Measurements from ENCODE around the gene RACGAP1. TPM values are rescaled to one million over a fixed set of nuclear protein-coding genes. Genes with fewer than 3 reads are reported as not detected.

The RACGAP1 gene
- total and polyA plus RNA-seq, 12 donors, result 1.0 to 17.8 (median 3.9) TPM

DNA sequence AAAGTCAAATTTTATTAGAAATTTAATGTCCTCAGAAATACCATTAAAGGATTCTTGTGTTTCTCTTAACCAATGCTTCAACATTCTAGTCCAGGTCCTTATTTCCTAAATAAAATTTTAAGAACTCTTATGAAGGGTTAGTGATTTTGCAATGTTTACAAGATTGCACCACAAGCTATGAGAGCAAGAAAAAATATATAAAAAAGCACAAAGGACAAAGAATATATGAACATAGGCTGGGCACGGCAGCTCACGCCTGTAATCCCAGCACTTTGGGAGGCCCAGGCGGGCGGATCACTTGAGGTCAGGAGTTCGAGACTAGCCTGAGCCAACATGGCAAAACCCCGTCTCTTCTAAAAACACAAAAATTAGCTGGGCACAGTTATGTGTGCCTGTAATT lies 7.7 kb downstream of the RACGAP1 start:
- TF ChIP-seq, protein P1, sequence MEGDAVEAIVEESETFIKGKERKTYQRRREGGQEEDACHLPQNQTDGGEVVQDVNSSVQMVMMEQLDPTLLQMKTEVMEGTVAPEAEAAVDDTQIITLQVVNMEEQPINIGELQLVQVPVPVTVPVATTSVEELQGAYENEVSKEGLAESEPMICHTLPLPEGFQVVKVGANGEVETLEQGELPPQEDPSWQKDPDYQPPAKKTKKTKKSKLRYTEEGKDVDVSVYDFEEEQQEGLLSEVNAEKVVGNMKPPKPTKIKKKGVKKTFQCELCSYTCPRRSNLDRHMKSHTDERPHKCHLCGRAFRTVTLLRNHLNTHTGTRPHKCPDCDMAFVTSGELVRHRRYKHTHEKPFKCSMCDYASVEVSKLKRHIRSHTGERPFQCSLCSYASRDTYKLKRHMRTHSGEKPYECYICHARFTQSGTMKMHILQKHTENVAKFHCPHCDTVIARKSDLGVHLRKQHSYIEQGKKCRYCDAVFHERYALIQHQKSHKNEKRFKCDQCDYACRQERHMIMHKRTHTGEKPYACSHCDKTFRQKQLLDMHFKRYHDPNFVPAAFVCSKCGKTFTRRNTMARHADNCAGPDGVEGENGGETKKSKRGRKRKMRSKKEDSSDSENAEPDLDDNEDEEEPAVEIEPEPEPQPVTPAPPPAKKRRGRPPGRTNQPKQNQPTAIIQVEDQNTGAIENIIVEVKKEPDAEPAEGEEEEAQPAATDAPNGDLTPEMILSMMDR (IDR thresholded peaks at IDR 0.05), result no peak
- no peak for DNase-seq
- WGBS, 2 donors, result 89 to 91% methylated on average over 6 of the region's 6 CpGs
- H3K27ac ChIP-seq, result peak overlapping the region in 5 of 10 donors; percentile 17 to 86 (median 32)
- H3K27me3 ChIP-seq, result no peaks in the 10 kb centered on the region
- no peak overlapping the region for H3K4me3 ChIP-seq
- peaks cover 0 to 27% (median 0%) of the 10 kb centered on the region in 9 donors for H3K36me3 ChIP-seq
- intact Hi-C loops (cut with DNase I), result no loop called here
- ATAC-seq, result no peak
- peaks cover 0 to 32% (median 8%) of the 10 kb centered on the region in 9 donors for H3K4me1 ChIP-seq
- H3K9me3 ChIP-seq, result no peaks in the 10 kb centered on the region

DNA sequence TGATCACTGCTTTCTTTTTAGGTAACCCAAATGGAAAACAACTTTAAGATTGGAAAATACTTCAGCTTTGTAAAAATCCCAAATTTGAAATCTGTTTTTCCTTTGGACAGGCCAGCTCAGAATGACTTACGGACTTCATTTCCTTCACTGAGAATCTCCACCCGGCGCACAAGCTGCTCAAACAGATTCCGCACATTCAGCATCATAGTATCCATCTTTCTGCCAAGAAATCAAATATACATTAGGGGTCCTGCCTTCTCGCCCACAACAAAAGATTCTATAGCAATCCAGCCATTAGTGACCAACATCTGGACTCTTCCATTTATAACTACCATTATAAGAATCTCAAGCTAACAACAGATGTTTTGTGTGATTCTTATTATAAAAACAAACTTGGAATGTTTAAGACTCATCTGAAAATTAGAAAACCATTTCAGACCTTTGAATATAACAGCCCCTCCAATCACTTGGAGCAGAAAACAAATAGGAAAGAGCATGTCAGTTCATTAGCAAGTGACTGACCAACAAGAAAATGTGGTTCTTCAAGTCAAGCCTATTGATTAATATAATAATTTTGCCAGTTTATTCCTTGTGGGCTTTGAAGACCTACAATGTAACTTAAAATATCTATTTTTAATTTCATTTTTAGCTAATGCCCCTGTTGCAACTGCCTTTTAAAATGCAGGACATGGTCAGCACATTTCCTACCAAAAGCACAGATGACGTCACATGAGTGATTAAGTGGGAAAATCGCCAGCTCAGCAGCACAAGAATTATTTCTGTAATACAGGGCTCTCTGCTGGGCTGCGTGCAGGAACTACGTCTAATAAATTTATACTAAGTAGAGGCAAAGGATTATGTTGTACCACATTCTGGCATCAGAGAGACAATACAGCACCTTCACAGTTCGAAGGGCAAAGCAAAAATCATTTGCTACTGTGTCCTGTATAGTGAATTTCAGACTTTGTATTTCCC lies 8.5 kb downstream of the RACGAP1 start:
- Histone ChIP-seq H3K27me3 (no peaks in the 10 kb centered on the region), H3K4me1 (peaks cover 0 to 32% (median 8%) of the 10 kb centered on the region in 9 donors), H3K9me3 (no peaks in the 10 kb centered on the region), H3K27ac (peak overlapping the region in 5 of 10 donors; percentile 17 to 86 (median 32)), H3K4me3 (peak overlapping the region in 1 of 10 donors; percentile 1), H3K36me3 (peaks cover 0 to 27% (median 0%) of the 10 kb centered on the region in 9 donors)
- TF ChIP-seq, protein P1 (IDR thresholded peaks at IDR 0.05), result no peak
- DNase-seq (peak in 1 of 2 donors; percentile 72), ATAC-seq (peak in 7 of 8 donors; percentile 61 to 95 (median 84))
- 55 to 57% methylated on average over 10 of the region's 10 CpGs for WGBS, 2 donors
- intact Hi-C loops (cut with DNase I), result no loop called here

DNA sequence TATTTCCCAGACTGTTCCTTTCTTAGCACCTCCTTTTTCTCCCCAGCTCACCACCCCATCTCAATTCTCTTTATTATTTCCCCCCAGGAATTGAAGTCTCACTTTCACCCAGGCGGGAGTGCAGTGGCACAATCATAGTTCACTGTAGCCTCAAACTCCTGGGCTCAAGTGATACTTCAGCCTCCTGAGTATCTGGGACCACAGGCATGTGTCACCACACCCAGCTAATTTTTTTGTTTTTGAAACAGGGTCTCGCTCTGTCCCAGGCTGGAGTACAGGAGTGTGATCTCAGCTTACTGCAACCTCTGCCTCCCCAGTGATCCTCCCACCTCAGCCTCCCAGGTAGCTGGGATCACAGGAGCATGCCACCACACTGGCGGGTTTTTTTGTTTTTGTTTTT lies 11.0 kb downstream of the RACGAP1 start:
- ATAC-seq (no peak), DNase-seq (no peak)
- Histone ChIP-seq H3K9me3 (no peaks in the 10 kb centered on the region), H3K27ac (no peak overlapping the region), H3K4me3 (no peak overlapping the region), H3K27me3 (no peaks in the 10 kb centered on the region), H3K36me3 (peaks cover 0 to 32% (median 0%) of the 10 kb centered on the region in 9 donors), H3K4me1 (peaks cover 0 to 32% (median 8%) of the 10 kb centered on the region in 9 donors)
- 96 to 99% methylated on average over 3 of the region's 3 CpGs for WGBS, 2 donors
- TF ChIP-seq, protein P1 (IDR thresholded peaks at IDR 0.05), result no peak
- intact Hi-C loops (cut with DNase I), result no loop called here

DNA sequence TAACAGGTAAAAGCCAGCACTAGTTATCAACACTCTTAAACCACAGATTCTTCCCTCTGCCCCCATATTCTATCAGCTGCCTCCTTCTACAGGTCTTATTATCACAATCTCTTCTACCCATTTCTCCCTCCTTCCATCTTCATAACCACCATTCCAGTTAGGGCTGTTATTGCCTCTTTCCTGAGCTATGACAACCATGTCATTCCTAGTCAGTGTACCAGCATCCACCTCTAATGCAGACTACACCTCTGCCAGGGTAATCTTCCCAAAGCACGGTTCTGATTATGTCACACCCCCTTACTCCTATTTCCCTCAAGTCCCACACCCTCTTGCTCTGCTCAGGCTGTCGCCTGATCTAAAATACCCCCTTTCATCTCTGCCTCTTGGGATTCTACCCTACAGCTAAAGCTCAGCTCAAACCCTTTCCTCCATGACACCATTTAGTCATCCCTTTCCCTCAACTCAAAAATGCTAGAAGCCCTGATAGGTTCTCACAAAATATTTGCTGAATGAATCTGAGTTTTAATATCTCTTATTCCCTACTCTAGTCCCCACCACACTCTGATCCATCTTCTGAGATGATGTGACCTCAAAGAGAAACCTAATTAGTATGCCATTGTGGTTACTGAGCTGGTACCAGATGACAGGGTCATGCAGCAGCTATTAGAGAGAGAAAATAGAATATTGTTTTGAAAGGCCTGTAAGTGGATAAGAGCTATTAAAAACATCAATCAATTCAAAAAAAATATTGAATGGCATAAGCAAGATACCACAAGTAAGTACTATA lies 11.7 kb downstream of the RACGAP1 start:
- ATAC-seq (no peak), DNase-seq (no peak)
- Histone ChIP-seq H3K27ac (no peak overlapping the region), H3K4me3 (no peak overlapping the region), H3K36me3 (peaks cover 0 to 32% (median 0%) of the 10 kb centered on the region in 9 donors), H3K27me3 (no peaks in the 10 kb centered on the region), H3K4me1 (peaks cover 0 to 25% (median 4%) of the 10 kb centered on the region in 9 donors), H3K9me3 (no peaks in the 10 kb centered on the region)
- intact Hi-C loops (cut with DNase I), result no loop called here
- TF ChIP-seq, protein P1 (IDR thresholded peaks at IDR 0.05), result no peak
- WGBS, 2 donors, result 68 to 91% methylated on average over 2 of the region's 2 CpGs
